Stimulated activated CD4-positive, alpha-beta T cell treated with anti-CD3 and anti-CD28 coated beads, Interleukin-4, amount 100 ng/mL, for 48 hours (primary cell): ENCODE measurements around the gene RPS27.
"Not testable (repeated sequence)": the region's sequence is repeated elsewhere in the genome, so short reads cannot be mapped to it uniquely, and the experiment has no call there.

Experiments
- DNase-seq, 2 donors: peaks; one replicate each; pipeline ENCODE4 v3.0.0-alpha.2; 2020; ENCODE audit warnings: low read depth in 2 of 2

RPS27 gene

GRCh38 chr1:153961421-153961820 is 29.1 kb upstream of the RPS27 start:
- DNase-seq: no peak

GRCh38 chr1:153962088-153963029 is 28.2 kb upstream of the RPS27 start:
- no peak for DNase-seq

GRCh38 chr1:153963030-153963849 is 27.3 kb upstream of the RPS27 start, which contains the start of gene SLC39A1:
Gene SLC39A1, minus strand, starts transcription at chr1:153963537. Its CDS starts 822 bp downstream, at chr1:153962715.
- DNase-seq: peak; percentile 95 to 97

- DNase-seq: no peak
These were observed 26.7 kb upstream of the RPS27 start for GRCh38 chr1:153963850-153964331.

GRCh38 chr1:153967107-153967999 is 23.2 kb upstream of the RPS27 start, which contains the start of gene CREB3L4:
Gene CREB3L4, plus strand, starts transcription at chr1:153967902. Its CDS starts 624 bp downstream, at chr1:153968526.
- peak; percentile 65 to 80 for DNase-seq

- no peak for DNase-seq
These were observed 22.6 kb upstream of the RPS27 start for GRCh38 chr1:153968000-153968363.

- no peak for DNase-seq
These were observed 22.2 kb upstream of the RPS27 start for GRCh38 chr1:153968408-153968807.

- DNase-seq: no peak
These were observed 21.6 kb upstream of the RPS27 start for GRCh38 chr1:153968972-153969371.

- DNase-seq: no peak
These were observed 20.2 kb upstream of the RPS27 start for GRCh38 chr1:153970346-153970745.

GRCh38 chr1:153973071-153973470 is 17.5 kb upstream of the RPS27 start:
- no peak for DNase-seq

- DNase-seq: no peak
These were observed 17.0 kb upstream of the RPS27 start for GRCh38 chr1:153973525-153973924.

- no peak for DNase-seq
These were observed 13.7 kb upstream of the RPS27 start for GRCh38 chr1:153976819-153977249.

- peak; percentile 75 to 84 for DNase-seq
These were observed 13.0 kb upstream of the RPS27 start, which contains the start of gene JTB for GRCh38 chr1:153977250-153978240. Gene JTB, minus strand, starts transcription at chr1:153977674. Its CDS starts 422 bp downstream, at chr1:153977252.

- DNase-seq: no peak
These were observed 12.2 kb upstream of the RPS27 start for GRCh38 chr1:153978274-153978909.

GRCh38 chr1:153979091-153979490 is 11.5 kb upstream of the RPS27 start:
- DNase-seq: not testable (repeated sequence)

GRCh38 chr1:153981735-153982134 is 8.8 kb upstream of the RPS27 start:
- not testable (repeated sequence) for DNase-seq

GRCh38 chr1:153984123-153984894 is 6.3 kb upstream of the RPS27 start:
- DNase-seq: no peak

GRCh38 chr1:153985341-153985912 is 5.1 kb upstream of the RPS27 start:
- peak in 1 of 2 donors; percentile 47 for DNase-seq
